Transverse colon (tissue), 3 donors: ENCODE results near the gene UTY.

Experiments used
- POLR2A ChIP-seq: fragments of 450-650 bp; IDR thresholded peaks from one replicate; pipeline ENCODE4 v1.6.1; 2016; ENCODE audit warnings: antibody characterized with exemption, mild to moderate bottlenecking, moderate library complexity
- TF ChIP-seq, protein P1 (sequence below), 5 experiments: fragments of 200-600 bp in 3 of 5; fragments of 450-650 bp in 2 of 5; sonication (generic) in 3 of 5; IDR thresholded peaks; 1 replicate in 2 of 5; 2 replicates in 3 of 5; pipeline ENCODE4 v1.5.1; 2016 to 2017; ENCODE audit warnings: antibody characterized with exemption in 5 of 5, inconsistent platforms in 3 of 5, mild to moderate bottlenecking in 2 of 5, moderate library complexity in 1 of 5

DNA sequence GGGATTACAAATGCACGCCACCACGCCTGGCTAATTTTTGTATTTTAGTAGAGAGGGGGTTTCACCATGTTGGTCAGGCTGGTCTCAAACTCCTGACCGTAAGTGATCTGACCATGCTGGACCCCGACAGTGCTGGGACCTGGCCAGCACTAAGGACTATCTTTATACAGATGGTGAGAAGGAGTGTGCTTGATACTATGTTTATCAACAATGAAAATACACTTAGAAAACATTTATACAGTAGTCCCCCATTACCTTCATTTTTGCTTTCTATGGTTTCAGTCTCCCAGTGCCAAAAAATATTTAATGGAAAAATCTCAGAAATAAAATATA lies 111.4 kb downstream of the UTY start:
- TF ChIP-seq, protein P1, sequence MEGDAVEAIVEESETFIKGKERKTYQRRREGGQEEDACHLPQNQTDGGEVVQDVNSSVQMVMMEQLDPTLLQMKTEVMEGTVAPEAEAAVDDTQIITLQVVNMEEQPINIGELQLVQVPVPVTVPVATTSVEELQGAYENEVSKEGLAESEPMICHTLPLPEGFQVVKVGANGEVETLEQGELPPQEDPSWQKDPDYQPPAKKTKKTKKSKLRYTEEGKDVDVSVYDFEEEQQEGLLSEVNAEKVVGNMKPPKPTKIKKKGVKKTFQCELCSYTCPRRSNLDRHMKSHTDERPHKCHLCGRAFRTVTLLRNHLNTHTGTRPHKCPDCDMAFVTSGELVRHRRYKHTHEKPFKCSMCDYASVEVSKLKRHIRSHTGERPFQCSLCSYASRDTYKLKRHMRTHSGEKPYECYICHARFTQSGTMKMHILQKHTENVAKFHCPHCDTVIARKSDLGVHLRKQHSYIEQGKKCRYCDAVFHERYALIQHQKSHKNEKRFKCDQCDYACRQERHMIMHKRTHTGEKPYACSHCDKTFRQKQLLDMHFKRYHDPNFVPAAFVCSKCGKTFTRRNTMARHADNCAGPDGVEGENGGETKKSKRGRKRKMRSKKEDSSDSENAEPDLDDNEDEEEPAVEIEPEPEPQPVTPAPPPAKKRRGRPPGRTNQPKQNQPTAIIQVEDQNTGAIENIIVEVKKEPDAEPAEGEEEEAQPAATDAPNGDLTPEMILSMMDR (IDR thresholded peaks at IDR 0.05) = no peak
- TF ChIP-seq POLR2A = no peak
